Measurements from ENCODE around the gene CNTNAP4.

DNA sequence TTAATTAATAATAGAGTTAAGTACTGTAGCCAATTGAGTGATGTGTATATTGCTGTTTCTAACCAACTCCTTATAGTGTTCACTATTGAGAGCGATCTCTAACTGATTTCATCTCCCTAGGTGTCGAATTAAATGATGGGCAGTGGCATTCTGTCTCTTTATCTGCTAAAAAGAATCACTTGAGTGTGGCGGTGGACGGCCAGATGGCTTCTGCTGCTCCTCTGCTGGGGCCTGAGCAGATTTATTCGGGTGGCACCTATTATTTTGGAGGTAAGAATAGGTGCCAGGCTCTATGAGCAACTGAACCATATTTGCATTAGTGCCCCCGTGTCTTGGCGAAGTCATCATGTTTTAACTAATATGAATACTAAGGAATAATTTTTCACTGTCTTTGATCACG lies 184.6 kb downstream of the CNTNAP4 start:
- TF ChIP-seq POLR2AphosphoS5 (IDR thresholded peaks at IDR 0.05; ENCODE audit: low read depth, low read length) (no peak), TAF1 (IDR thresholded peaks at IDR 0.05; ENCODE audit: borderline replicate concordance, low read depth, low read length) (no peak), POLR2A (IDR thresholded peaks at IDR 0.05; ENCODE audit: low read depth, low read length) (no peak)
